Caki2 (cell line): ENCODE data around the gene NUDT14. TPM values are rescaled to one million over a fixed set of nuclear protein-coding genes. Genes with fewer than 3 reads are reported as not detected.

Experiments
- DNase-seq: peaks from one replicate; pipeline ENCODE4 v3.0.0-alpha.2; 2015; ENCODE audit warnings: low read depth
- in situ Hi-C: cut with HindIII; loops from 2 replicates; pipeline ENCODE4 v1.10.0; 2016; ENCODE audit warnings: low sequenced_read_pairs, low pct_unique_long_range_greater_than_20kb, mixed read lengths
- total RNA-seq: library from RNA; depleted of rRNA; stranded (reverse); fragments of >200 nt; shearing (Covaris generic); gene quantifications from 2 replicates; pipeline ENCODE4 v1.2.3, GENCODE V29; 2014; ENCODE audit warnings: low replicate concordance

Gene NUDT14
- total RNA-seq, 1 experiment from 2014 or later = 25.8 TPM

GRCh38 chr14:105201925-105202513 lies 20.9 kb upstream of the NUDT14 start:
- in situ Hi-C loops = no loop called here
- no peak for DNase-seq

DNA sequence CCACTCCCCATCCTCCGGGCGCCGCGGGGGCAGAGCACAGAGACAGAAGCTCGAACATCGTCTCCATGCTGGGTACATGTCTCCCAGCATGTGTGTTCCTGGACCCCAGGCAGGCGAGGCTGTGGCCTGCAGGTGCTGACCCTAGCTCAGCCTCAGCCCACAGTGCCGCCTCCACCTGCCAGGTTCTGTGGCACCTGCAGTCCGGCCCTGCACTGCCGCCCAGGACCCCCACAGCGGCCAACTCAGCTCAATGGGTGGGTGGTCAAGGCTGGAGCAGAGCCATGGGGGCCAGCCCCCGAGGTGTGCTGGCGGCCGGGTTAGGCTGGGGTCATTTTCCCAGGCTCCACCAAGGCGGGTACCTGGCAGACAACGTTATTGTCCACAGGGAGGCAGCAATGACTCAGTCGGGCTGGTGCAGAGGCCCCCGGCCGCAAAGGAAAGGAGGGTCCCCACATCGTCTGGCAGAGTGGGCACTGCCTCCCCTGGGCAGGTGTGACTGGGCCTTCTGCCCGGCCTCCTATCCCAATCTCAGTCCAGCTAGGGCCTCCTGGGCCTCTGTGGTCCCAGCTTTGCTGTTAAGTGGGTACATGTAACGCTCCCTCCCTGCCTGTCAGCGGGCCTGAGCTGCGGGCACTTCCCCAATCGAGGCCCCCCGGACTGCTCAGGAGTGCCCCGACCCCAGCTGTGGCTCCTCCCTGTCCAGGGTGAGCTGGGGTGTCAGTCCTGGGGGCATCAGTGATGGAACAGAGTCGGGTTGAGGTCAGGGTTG lies 20.2 kb upstream of the NUDT14 start:
- no peak for DNase-seq
- in situ Hi-C loops = no loop called here

- in situ Hi-C loops = no loop called here
- DNase-seq = no peak
Observed at GRCh38 chr14:105200641-105201040, 19.5 kb upstream of the NUDT14 start.

DNA sequence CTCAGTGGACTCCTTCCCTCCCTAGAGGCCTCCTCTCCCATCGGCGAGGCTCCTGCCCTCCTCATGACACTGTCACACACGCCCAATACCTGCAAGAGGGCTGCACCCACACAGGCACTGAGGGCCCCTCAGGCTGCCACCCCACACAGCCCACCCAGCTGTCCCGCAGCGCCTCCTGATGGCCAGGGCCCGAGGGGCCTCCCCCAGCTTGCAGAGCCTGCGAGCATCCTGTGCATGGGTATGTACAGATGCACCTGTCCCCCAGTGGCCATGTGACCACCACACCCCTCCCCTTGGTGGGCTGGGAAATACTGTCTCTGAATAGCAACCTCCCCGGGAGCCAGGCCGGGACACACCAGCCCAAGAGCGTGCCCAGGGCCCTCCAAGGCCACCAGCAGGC lies 19.0 kb upstream of the NUDT14 start:
- in situ Hi-C loops = no loop called here
- DNase-seq = no peak

DNA sequence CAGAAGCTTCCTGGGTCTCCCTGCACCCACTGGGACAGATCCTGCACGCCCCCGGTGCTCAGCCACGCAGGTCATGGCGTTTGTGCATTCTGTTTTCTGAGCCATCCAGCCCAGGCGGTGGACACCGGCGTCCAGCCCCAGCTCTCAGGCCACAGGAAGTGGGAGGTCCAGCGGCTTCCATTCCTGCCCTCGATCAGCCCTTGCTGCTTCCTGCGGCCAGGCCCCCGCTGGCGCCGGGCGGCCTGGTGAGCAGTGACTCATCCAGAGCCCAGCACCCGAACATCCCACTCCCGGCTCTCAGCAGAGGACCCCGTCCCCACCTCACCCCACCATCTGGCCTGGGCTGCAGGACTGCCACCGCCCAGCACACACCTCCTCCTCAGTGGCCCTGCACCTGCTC lies 18.0 kb upstream of the NUDT14 start:
- in situ Hi-C loops = no loop called here
- no peak for DNase-seq

DNA sequence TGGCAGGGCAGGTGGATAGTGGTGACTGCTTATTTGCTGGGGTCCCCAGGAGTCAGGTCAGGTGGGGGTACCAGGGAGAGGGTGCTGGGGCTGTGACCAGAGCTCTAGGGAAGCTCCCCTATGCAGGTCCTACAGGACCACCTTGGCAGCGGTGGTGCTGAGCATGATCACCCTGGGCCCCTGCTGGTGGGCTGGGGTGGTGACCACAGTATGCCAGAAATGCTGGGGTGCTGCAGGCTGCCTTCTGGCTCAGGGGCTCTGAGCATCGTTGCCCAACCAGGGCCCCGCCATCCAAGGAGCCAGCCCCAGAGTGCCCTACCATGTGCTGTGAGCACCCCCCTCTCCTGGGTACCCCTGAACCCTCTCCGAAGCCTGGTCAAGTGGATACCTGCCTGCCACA lies 17.5 kb upstream of the NUDT14 start:
- in situ Hi-C loops = no loop called here
- DNase-seq = no peak

GRCh38 chr14:105197211-105197641 lies 16.1 kb upstream of the NUDT14 start:
- in situ Hi-C loops = no loop called here
- DNase-seq = no peak

- in situ Hi-C loops = no loop called here
- DNase-seq = no peak
Observed at GRCh38 chr14:105196265-105196960, 15.3 kb upstream of the NUDT14 start.

- in situ Hi-C loops = no loop called here
- no peak for DNase-seq
Observed at GRCh38 chr14:105195522-105196264, 14.6 kb upstream of the NUDT14 start.

DNA sequence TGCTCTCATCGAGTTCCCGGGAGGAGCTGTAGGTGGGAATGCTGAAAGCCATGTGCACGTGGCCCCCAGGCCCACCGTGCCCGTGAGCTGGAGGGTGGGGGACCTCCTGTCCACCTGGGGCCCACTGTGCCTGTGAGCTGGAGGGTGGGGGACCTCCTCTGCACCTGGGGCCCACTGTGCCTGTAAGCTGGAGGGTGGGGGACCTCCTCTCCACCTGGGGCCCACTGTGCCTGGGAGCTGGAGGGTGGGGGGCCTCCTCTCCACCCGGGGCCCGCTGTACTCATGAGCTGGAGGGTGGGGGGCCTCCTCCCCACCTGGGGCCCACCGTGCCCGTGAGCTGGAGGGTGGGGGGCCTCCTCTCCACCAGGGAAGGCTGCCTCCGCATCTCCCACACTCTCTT lies 13.9 kb upstream of the NUDT14 start:
- in situ Hi-C loops = no loop called here
- DNase-seq = no peak

DNA sequence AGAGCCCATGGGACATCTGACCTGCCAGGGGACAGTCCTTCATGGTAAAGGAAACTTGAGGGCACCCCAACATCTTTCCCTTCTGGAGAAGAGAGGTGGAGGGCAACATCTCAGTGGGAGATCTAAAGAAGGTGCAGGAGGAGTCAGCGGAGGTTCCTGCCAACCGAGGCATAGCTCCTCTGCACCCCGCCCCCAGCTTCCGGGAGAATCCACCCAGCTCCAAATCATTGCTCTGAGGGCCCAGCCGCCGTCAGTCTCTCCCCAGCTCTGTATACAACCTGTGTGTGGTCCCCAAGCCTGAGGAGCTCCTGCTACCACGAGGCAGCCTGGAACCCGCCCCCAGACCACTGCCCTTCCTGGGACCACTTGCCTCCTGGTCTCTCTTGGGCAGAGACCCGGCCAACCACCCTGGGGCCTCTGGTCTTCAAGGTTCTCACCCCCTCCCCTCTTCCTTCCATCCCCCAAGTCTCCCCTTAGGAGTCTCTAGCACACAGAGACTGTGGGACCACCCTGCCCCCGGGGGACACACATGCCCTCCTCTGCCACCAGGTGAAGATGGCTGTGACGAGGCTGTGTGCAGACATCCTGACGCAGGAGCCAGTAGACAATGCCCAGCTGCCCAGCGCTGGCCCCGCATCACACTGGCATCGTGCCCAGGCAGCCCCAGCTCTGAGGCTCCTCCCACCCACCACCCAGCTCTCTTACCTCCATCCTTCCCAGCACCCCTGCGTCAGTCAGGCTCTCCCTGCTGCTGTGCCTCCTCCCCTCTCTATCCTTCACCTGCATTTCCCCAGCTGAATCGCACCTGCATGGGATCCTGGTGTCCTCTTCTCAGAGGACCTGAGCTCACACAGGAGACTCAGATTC lies 13.0 kb upstream of the NUDT14 start:
- in situ Hi-C loops = no loop called here
- DNase-seq = no peak

GRCh38 chr14:105192866-105193731 lies 12.0 kb upstream of the NUDT14 start:
- DNase-seq = no peak
- in situ Hi-C loops = no loop called here

DNA sequence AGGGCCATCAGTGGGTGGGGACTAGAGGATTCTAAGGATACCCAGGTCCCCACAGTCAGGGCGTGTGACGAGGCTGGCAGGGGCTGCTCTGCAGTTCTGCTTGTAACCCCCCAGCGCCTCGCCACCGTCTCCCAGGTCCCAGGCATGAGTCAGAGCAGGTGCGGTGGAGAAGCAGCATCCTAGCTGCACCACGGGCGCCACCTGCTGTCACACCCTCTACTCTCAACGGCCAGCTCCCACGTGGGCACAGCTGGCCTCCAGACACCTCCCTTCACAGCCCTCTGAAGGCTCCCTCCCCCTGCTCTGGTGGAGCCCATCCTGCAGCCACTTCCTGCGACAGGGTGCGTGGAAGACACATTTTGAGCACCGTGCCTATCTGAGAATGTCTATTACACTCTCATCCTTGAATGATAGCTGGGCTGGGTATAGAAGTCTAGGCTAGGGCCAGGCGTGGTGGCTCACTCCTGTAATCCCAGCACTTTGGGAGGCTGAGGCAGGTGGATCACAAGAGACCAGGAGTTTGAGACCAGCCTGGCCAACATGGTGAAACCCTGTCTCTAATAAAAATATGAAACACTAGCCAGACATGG lies 6.9 kb upstream of the NUDT14 start:
- in situ Hi-C loops = no loop called here
- DNase-seq = no peak

DNA sequence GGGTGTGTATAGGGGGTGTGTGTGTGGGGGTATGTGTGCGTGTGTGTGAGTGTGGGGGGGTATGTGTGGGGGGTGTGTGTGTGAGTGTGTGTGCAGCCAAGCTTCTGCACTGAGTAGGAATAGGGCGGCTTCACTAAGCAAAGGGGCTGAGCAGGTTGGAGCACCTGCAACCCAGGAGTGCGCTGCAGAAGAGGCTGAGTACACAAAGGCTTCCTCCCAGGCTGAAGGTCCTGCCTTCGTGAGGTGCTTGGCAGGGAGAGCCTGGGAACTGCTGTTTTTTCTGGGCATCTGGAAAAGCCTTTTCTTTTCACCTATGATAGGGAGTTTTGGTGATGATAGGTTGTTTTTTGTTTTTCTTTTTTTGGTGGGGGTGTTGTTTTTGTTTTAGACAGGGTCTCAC lies 6.0 kb upstream of the NUDT14 start:
- no peak for DNase-seq
- in situ Hi-C loops = no loop called here

DNA sequence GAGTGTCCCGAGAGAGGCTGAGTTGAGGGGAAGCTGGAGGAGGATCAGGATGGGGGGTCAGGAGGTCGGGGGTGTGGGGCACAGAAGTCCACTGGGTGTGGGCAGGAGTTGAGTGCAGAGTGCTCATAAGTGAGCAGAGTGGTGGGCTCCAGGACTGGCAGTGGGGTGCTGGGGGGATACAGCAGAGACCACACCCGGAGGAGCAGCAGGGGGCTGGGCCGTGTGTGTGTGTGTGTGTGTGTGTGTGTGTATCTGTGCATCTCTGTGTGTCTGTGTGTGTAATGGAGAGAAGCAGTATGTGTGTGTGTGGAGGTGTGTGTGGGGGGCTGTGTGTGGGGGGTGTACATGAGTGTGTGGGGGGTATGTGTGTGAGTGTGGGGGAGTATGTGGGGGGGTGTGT lies 4.9 kb upstream of the NUDT14 start:
- in situ Hi-C loops = no loop called here

GRCh38 chr14:105185001-105185400 lies 3.9 kb upstream of the NUDT14 start:
- in situ Hi-C loops = no loop called here
- DNase-seq = no peak

More for the DNA sequence above, 4.9 kb upstream of the NUDT14 start:
- no peak for DNase-seq

DNA sequence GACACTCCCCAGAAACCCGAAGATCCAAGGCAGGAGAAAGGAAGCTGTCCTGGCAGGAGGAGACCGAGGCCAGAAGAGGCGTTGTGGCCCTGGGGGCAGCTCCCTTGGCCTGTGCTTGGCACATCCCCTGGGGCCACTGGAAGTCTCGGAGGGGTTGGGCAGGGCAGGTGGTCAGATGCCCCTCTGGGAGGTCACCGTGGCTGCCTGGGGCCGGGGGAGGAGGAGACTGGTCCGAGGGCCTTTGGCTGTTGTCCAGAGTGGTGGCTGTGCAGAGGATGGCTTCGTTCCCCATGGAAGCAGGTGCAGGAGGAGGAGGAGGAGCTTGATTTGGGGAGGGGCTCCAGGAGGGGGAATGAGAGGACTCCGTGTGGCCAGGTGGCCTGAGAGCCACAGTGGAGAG lies 3.3 kb upstream of the NUDT14 start:
- DNase-seq = no peak
- in situ Hi-C loops = no loop called here
